HepG2 (cell line): ENCODE measurements around the gene TTC39C. TPM values are rescaled to one million over a fixed set of nuclear protein-coding genes. Genes with fewer than 3 reads are reported as not detected.

Source experiments
- GATAD2A ChIP-seq: IDR thresholded peaks from 2 replicates; pipeline ENCODE4 v1.6.1; 2016
- HDAC6 ChIP-seq: fragments of 200-600 bp; sonication (generic); IDR thresholded peaks from 2 replicates; pipeline ENCODE4 v1.7.0; 2017; ENCODE audit warnings: mild to moderate bottlenecking, antibody characterized with exemption, low read length, low read depth
- MBD4 ChIP-seq: IDR thresholded peaks from 2 replicates; pipeline ENCODE4 v1.6.1; 2012; ENCODE audit warnings: low read length, inconsistent platforms, borderline replicate concordance
- YEATS4 ChIP-seq: sonication (generic); formaldehyde crosslinking; IDR thresholded peaks from 2 replicates; pipeline ENCODE4 v1.4.0; 2020; ENCODE audit warnings: missing genetic modification reagents, borderline replicate concordance
- ZBTB42 ChIP-seq: sonication (generic); formaldehyde crosslinking; IDR thresholded peaks from 2 replicates; pipeline ENCODE4 v1.5.0; 2020; ENCODE audit warnings: mild to moderate bottlenecking, missing genetic modification reagents
- ZNF430 ChIP-seq: sonication (generic); formaldehyde crosslinking; IDR thresholded peaks from 2 replicates; pipeline ENCODE4 v1.9.0; 2021; ENCODE audit warnings: mild to moderate bottlenecking, missing genetic modification reagents
- ZNF570 ChIP-seq: sonication (generic); formaldehyde crosslinking; IDR thresholded peaks from 2 replicates; pipeline ENCODE4 v1.4.0; 2020; ENCODE audit warnings: mild to moderate bottlenecking, missing genetic modification reagents, borderline replicate concordance
- ZSCAN22 ChIP-seq: sonication (generic); formaldehyde crosslinking; IDR thresholded peaks from 2 replicates; pipeline ENCODE4 v1.4.0; 2020; ENCODE audit warnings: mild to moderate bottlenecking, missing genetic modification reagents
- polyA plus RNA-seq, 8 experiments: library from polyadenylated mRNA; depleted of rRNA in 3 of 8; stranded (reverse) in 7 of 8; unstranded in 1 of 8; fragments of >200 nt; fragmentation: Illumina TruSeq in 4 of 8; extraction: Trizol in 4 of 8; gene quantifications; 2 replicates each; pipeline versions ENCODE4 v1.2.1 to v1.2.3, GENCODE V29; 2011 to 2016; ENCODE audit warnings: low read depth in 4 of 8, missing spikeins in 1 of 8, mixed read lengths in 1 of 8; ENCODE audit not compliant: insufficient read depth in 1 of 8
- total RNA-seq, 5 experiments: library from RNA; depleted of rRNA; stranded (reverse); fragments of >200 nt; fragmentation: Illumina TruSeq; extraction: Trizol; gene quantifications; 2 replicates each; pipeline ENCODE4 v1.2.3, GENCODE V29; 2016; ENCODE audit warnings: low read depth in 1 of 5
- TF ChIP-seq, protein P1 (sequence below): sonication (generic); formaldehyde crosslinking; IDR thresholded peaks from 2 replicates; pipeline ENCODE4 v1.9.0; 2021; ENCODE audit warnings: mild to moderate bottlenecking, missing genetic modification reagents
- TF ChIP-seq, protein P2 (sequence below): sonication (generic); formaldehyde crosslinking; IDR thresholded peaks from 2 replicates; pipeline ENCODE4 v1.5.0; 2020; ENCODE audit warnings: missing genetic modification reagents
- TF ChIP-seq, protein P3 (sequence below): sonication (generic); formaldehyde crosslinking; IDR thresholded peaks from 2 replicates; pipeline ENCODE4 v1.9.0; 2022; ENCODE audit warnings: low read depth, missing genetic modification reagents
- TF ChIP-seq, protein P4 (sequence below): IDR thresholded peaks from 2 replicates; pipeline ENCODE4 v1.6.1; 2016; ENCODE audit warnings: low read depth, missing genetic modification reagents, missing compliant biosample characterization
- TF ChIP-seq, protein P5 (sequence below): sonication (generic); formaldehyde crosslinking; IDR thresholded peaks from 2 replicates; pipeline ENCODE4 v1.8.1; 2022; ENCODE audit warnings: mild to moderate bottlenecking, missing genetic modification reagents

TTC39C gene
- total and polyA plus RNA-seq, 2 of the 13 experiments (the other 11 are each of a cell fraction or from before 2014, with no cell fraction given), result 19.1 to 25.9 TPM

DNA sequence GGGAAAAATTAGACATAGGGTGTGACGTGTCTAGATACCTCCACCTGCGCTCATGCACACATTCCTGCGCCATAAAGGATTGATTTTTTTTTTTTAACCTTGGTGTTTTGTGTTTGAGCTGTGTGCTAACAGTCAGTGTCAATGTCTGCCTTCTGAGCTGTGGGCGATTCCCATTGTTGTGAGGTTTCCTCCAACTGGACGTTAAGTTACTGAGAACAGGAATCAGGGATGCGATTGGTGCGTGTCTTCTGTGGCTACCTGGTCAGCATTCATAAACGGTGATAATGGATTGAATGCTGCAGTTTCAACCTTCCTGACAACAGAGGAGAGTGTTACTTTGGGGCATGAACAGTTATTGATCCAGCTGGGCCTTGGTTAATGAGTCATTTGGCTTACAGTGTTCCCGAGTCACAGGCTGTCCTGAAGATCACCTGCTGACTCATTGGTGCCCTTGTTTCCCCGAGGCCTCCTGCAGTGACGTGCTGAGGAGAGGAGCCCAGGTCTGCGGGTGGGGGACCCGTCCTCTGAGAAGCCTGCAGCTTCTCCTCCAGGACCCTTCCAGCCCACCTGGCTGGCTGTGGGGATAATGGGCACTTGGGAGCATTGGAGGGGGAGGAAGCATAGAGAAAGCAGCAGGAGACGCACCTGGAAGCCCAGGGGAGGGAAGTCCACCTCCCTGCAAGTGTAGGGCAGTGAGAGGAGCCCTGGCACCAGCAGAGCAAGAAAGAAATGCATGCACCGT lies 98.5 kb downstream of the TTC39C start (continued):
- TF ChIP-seq, protein P1, sequence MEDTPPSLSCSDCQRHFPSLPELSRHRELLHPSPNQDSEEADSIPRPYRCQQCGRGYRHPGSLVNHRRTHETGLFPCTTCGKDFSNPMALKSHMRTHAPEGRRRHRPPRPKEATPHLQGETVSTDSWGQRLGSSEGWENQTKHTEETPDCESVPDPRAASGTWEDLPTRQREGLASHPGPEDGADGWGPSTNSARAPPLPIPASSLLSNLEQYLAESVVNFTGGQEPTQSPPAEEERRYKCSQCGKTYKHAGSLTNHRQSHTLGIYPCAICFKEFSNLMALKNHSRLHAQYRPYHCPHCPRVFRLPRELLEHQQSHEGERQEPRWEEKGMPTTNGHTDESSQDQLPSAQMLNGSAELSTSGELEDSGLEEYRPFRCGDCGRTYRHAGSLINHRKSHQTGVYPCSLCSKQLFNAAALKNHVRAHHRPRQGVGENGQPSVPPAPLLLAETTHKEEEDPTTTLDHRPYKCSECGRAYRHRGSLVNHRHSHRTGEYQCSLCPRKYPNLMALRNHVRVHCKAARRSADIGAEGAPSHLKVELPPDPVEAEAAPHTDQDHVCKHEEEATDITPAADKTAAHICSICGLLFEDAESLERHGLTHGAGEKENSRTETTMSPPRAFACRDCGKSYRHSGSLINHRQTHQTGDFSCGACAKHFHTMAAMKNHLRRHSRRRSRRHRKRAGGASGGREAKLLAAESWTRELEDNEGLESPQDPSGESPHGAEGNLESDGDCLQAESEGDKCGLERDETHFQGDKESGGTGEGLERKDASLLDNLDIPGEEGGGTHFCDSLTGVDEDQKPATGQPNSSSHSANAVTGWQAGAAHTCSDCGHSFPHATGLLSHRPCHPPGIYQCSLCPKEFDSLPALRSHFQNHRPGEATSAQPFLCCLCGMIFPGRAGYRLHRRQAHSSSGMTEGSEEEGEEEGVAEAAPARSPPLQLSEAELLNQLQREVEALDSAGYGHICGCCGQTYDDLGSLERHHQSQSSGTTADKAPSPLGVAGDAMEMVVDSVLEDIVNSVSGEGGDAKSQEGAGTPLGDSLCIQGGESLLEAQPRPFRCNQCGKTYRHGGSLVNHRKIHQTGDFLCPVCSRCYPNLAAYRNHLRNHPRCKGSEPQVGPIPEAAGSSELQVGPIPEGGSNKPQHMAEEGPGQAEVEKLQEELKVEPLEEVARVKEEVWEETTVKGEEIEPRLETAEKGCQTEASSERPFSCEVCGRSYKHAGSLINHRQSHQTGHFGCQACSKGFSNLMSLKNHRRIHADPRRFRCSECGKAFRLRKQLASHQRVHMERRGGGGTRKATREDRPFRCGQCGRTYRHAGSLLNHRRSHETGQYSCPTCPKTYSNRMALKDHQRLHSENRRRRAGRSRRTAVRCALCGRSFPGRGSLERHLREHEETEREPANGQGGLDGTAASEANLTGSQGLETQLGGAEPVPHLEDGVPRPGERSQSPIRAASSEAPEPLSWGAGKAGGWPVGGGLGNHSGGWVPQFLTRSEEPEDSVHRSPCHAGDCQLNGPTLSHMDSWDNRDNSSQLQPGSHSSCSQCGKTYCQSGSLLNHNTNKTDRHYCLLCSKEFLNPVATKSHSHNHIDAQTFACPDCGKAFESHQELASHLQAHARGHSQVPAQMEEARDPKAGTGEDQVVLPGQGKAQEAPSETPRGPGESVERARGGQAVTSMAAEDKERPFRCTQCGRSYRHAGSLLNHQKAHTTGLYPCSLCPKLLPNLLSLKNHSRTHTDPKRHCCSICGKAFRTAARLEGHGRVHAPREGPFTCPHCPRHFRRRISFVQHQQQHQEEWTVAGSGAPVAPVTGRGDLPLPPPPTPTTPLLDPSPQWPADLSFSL, result no peak
- no peak for TF ChIP-seq ZNF570
- no peak for TF ChIP-seq MBD4
- 0 out of 2 replicates have a peak, but pooled peaks have one; percentile 61 for TF ChIP-seq ZNF430
- TF ChIP-seq HDAC6, result no peak
- TF ChIP-seq, protein P2, sequence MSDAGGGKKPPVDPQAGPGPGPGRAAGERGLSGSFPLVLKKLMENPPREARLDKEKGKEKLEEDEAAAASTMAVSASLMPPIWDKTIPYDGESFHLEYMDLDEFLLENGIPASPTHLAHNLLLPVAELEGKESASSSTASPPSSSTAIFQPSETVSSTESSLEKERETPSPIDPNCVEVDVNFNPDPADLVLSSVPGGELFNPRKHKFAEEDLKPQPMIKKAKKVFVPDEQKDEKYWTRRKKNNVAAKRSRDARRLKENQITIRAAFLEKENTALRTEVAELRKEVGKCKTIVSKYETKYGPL (CRISPR knock-in tag), result no peak
- TF ChIP-seq, protein P3, sequence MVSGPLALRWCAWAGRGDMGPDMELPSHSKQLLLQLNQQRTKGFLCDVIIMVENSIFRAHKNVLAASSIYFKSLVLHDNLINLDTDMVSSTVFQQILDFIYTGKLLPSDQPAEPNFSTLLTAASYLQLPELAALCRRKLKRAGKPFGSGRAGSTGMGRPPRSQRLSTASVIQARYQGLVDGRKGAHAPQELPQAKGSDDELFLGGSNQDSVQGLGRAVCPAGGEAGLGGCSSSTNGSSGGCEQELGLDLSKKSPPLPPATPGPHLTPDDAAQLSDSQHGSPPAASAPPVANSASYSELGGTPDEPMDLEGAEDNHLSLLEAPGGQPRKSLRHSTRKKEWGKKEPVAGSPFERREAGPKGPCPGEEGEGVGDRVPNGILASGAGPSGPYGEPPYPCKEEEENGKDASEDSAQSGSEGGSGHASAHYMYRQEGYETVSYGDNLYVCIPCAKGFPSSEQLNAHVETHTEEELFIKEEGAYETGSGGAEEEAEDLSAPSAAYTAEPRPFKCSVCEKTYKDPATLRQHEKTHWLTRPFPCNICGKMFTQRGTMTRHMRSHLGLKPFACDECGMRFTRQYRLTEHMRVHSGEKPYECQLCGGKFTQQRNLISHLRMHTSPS (CRISPR knock-in tag), result no peak
- TF ChIP-seq ZBTB42 (CRISPR knock-in tag), result no peak
- peak; percentile 59 for TF ChIP-seq YEATS4 (CRISPR knock-in tag)
- TF ChIP-seq ZSCAN22, result no peak
- peak; percentile 88 for TF ChIP-seq GATAD2A (CRISPR knock-in tag)
- TF ChIP-seq, protein P4, sequence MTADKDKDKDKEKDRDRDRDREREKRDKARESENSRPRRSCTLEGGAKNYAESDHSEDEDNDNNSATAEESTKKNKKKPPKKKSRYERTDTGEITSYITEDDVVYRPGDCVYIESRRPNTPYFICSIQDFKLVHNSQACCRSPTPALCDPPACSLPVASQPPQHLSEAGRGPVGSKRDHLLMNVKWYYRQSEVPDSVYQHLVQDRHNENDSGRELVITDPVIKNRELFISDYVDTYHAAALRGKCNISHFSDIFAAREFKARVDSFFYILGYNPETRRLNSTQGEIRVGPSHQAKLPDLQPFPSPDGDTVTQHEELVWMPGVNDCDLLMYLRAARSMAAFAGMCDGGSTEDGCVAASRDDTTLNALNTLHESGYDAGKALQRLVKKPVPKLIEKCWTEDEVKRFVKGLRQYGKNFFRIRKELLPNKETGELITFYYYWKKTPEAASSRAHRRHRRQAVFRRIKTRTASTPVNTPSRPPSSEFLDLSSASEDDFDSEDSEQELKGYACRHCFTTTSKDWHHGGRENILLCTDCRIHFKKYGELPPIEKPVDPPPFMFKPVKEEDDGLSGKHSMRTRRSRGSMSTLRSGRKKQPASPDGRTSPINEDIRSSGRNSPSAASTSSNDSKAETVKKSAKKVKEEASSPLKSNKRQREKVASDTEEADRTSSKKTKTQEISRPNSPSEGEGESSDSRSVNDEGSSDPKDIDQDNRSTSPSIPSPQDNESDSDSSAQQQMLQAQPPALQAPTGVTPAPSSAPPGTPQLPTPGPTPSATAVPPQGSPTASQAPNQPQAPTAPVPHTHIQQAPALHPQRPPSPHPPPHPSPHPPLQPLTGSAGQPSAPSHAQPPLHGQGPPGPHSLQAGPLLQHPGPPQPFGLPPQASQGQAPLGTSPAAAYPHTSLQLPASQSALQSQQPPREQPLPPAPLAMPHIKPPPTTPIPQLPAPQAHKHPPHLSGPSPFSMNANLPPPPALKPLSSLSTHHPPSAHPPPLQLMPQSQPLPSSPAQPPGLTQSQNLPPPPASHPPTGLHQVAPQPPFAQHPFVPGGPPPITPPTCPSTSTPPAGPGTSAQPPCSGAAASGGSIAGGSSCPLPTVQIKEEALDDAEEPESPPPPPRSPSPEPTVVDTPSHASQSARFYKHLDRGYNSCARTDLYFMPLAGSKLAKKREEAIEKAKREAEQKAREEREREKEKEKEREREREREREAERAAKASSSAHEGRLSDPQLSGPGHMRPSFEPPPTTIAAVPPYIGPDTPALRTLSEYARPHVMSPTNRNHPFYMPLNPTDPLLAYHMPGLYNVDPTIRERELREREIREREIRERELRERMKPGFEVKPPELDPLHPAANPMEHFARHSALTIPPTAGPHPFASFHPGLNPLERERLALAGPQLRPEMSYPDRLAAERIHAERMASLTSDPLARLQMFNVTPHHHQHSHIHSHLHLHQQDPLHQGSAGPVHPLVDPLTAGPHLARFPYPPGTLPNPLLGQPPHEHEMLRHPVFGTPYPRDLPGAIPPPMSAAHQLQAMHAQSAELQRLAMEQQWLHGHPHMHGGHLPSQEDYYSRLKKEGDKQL (CRISPR knock-in tag), result 0 out of 2 replicates have a peak, but pooled peaks have one; percentile 69
- TF ChIP-seq, protein P5, sequence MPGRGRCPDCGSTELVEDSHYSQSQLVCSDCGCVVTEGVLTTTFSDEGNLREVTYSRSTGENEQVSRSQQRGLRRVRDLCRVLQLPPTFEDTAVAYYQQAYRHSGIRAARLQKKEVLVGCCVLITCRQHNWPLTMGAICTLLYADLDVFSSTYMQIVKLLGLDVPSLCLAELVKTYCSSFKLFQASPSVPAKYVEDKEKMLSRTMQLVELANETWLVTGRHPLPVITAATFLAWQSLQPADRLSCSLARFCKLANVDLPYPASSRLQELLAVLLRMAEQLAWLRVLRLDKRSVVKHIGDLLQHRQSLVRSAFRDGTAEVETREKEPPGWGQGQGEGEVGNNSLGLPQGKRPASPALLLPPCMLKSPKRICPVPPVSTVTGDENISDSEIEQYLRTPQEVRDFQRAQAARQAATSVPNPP (CRISPR knock-in tag), result no peak
